ENCODE measurements around the gene CORO1C. TPM values are rescaled to one million over a fixed set of nuclear protein-coding genes. Genes with fewer than 3 reads are reported as not detected.
A peak's percentile ranks its signal among the peaks of the same experiment; 100 is the strongest.
"Not testable (repeated sequence)": the region's sequence is repeated elsewhere in the genome, so short reads cannot be mapped to it uniquely, and the experiment has no call there.

CORO1C gene
- total RNA-seq, 1 donor from 2014 or later: 164 TPM

- no peak for DNase-seq (ENCODE audit: low read depth)
- H3K27me3 ChIP-seq (ENCODE audit: control insufficient read depth, insufficient read depth, low read length): no peaks in the 10 kb centered on the region
Observed at GRCh38 chr12:108620236-108620879, 111.0 kb downstream of the CORO1C start.

GRCh38 chr12:108619369-108620160, 111.8 kb downstream of the CORO1C start:
- DNase-seq (ENCODE audit: low read depth): no peak
- no peaks in the 10 kb centered on the region for H3K27me3 ChIP-seq (ENCODE audit: control insufficient read depth, insufficient read depth, low read length)
- no peak for TF ChIP-seq CTCF (IDR thresholded peaks at IDR 0.05; ENCODE audit: insufficient read depth, low read length, poor library complexity, severe bottlenecking)

More at GRCh38 chr12:108620236-108620879, 111.0 kb downstream of the CORO1C start:
- no peak for TF ChIP-seq CTCF (IDR thresholded peaks at IDR 0.05; ENCODE audit: insufficient read depth, low read length, poor library complexity, severe bottlenecking)
- Histone ChIP-seq H3K36me3 (ENCODE audit: control insufficient read depth, insufficient read depth, low read length) (no peaks in the 10 kb centered on the region), H3K4me3 (ENCODE audit: low read depth, low read length) (no peak overlapping the region)

GRCh38 chr12:108618953-108619274, 112.4 kb downstream of the CORO1C start:
- not testable (repeated sequence) for H3K27me3 ChIP-seq (ENCODE audit: control insufficient read depth, insufficient read depth, low read length); H3K36me3 ChIP-seq (ENCODE audit: control insufficient read depth, insufficient read depth, low read length); H3K4me3 ChIP-seq (ENCODE audit: low read depth, low read length); DNase-seq (ENCODE audit: low read depth)

More at GRCh38 chr12:108619369-108620160, 111.8 kb downstream of the CORO1C start:
- H3K36me3 ChIP-seq (ENCODE audit: control insufficient read depth, insufficient read depth, low read length): no peaks in the 10 kb centered on the region
- H3K4me3 ChIP-seq (ENCODE audit: low read depth, low read length): no peak overlapping the region

GRCh38 chr12:108618079-108618952, 113.0 kb downstream of the CORO1C start:
- Histone ChIP-seq H3K27me3 (ENCODE audit: control insufficient read depth, insufficient read depth, low read length) (no peaks in the 10 kb centered on the region), H3K36me3 (ENCODE audit: control insufficient read depth, insufficient read depth, low read length) (no peaks in the 10 kb centered on the region), H3K4me3 (ENCODE audit: low read depth, low read length) (no peak overlapping the region)
- peak; percentile 97 for TF ChIP-seq CTCF (IDR thresholded peaks at IDR 0.05; ENCODE audit: insufficient read depth, low read length, poor library complexity, severe bottlenecking)
- no peak for DNase-seq (ENCODE audit: low read depth)

- TF ChIP-seq CTCF (IDR thresholded peaks at IDR 0.05; ENCODE audit: insufficient read depth, low read length, poor library complexity, severe bottlenecking): no peak
- Histone ChIP-seq H3K27me3 (ENCODE audit: control insufficient read depth, insufficient read depth, low read length) (no peaks in the 10 kb centered on the region), H3K4me3 (ENCODE audit: low read depth, low read length) (no peak overlapping the region), H3K36me3 (ENCODE audit: control insufficient read depth, insufficient read depth, low read length) (no peaks in the 10 kb centered on the region)
- no peak for DNase-seq (ENCODE audit: low read depth)
Observed at GRCh38 chr12:108616941-108617858, 114.1 kb downstream of the CORO1C start.

Data from kidney epithelial cell (primary cell).